ENCODE data around the gene RPS6KL1.

GRCh38 chr14:74948228-74949175 lies 25.4 kb upstream of the RPS6KL1 start:
- TF ChIP-seq CTCF (conservative IDR thresholded peaks at IDR 0.05; ENCODE audit: low read length) (no peak), EZH2phosphoT487 (IDR thresholded peaks at IDR 0.05; ENCODE audit: borderline replicate concordance) (no peak)

All from Loucy (cell line).